ENCODE measurements around the gene RAD51B. TPM values are rescaled to one million over a fixed set of nuclear protein-coding genes. Genes with fewer than 3 reads are reported as not detected.

RAD51B gene
- total and polyA plus RNA-seq, 9 donors, result 21.6 to 70.1 (median 35.1) TPM

DNA sequence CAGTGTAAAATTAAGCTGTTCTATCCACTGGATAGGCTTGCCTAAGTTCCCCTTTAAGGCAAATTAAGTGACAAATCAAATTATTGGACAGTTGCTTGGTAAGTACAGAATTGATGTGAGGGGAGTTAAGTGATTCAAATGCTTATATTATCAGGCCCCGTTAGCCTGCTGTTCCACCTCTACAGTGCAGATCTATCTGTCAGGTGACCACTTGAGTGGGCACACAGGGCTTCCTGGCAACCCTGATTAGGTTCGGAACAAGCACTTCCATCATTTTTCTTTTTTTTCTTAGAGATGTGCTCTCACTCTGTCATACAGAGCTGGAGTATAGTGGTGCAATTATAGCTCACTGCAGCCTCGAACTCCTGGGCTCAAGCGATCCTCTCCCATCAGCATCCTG lies 453.8 kb downstream of the RAD51B start:
- TF ChIP-seq, protein P1, sequence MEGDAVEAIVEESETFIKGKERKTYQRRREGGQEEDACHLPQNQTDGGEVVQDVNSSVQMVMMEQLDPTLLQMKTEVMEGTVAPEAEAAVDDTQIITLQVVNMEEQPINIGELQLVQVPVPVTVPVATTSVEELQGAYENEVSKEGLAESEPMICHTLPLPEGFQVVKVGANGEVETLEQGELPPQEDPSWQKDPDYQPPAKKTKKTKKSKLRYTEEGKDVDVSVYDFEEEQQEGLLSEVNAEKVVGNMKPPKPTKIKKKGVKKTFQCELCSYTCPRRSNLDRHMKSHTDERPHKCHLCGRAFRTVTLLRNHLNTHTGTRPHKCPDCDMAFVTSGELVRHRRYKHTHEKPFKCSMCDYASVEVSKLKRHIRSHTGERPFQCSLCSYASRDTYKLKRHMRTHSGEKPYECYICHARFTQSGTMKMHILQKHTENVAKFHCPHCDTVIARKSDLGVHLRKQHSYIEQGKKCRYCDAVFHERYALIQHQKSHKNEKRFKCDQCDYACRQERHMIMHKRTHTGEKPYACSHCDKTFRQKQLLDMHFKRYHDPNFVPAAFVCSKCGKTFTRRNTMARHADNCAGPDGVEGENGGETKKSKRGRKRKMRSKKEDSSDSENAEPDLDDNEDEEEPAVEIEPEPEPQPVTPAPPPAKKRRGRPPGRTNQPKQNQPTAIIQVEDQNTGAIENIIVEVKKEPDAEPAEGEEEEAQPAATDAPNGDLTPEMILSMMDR (IDR thresholded peaks at IDR 0.05), result no peak
- no peak for TF ChIP-seq EP300 (IDR thresholded peaks at IDR 0.05)
- no peak overlapping the region for H3K27ac ChIP-seq
- DNase-seq, result no peak
- H3K4me3 ChIP-seq, result no peak overlapping the region
- H3K4me1 ChIP-seq (ENCODE audit: insufficient read depth), result peaks cover 3% of the 10 kb centered on the region
- intact Hi-C loops (cut with DNase I), result no loop called here
- no peaks in the 10 kb centered on the region for H3K9me3 ChIP-seq
- WGBS, 3 donors, result 86 to 95% (median 94%) methylated on average over 4 of the region's 4 CpGs
- no peaks in the 10 kb centered on the region for H3K27me3 ChIP-seq
- no peaks in the 10 kb centered on the region for H3K36me3 ChIP-seq

DNA sequence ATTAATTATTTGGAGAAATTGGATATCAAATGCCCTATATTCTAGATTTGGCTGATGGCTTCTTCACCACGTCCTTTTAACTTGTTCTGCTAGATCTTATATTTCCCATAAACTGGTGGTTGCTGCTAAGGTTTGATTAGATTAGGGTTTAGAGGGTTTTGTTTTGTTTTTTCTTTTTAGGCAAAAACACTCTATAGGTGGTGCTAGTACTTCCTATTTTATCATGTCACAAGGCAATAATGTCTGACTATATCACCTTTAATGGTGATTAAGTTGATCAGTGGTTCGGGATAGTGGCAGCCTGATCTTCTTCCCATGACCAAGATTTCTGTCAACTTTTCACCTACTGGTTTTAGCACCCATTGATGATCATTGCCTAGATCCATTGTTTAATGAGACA lies 455.1 kb downstream of the RAD51B start:
- Histone ChIP-seq H3K36me3 (no peaks in the 10 kb centered on the region), H3K4me3 (no peak overlapping the region), H3K9me3 (no peaks in the 10 kb centered on the region), H3K27ac (no peak overlapping the region), H3K27me3 (no peaks in the 10 kb centered on the region), H3K4me1 (ENCODE audit: insufficient read depth) (peaks cover 6% of the 10 kb centered on the region)
- DNase-seq, result no peak
- 91 to 95% (median 93%) methylated on average over 2 of the region's 2 CpGs for WGBS, 3 donors
- TF ChIP-seq, protein P1 (IDR thresholded peaks at IDR 0.05), result no peak
- TF ChIP-seq EP300 (IDR thresholded peaks at IDR 0.05) (no peak), POLR2A (IDR thresholded peaks at IDR 0.05) (no peak)
- intact Hi-C loops (cut with DNase I), result no loop called here

DNA sequence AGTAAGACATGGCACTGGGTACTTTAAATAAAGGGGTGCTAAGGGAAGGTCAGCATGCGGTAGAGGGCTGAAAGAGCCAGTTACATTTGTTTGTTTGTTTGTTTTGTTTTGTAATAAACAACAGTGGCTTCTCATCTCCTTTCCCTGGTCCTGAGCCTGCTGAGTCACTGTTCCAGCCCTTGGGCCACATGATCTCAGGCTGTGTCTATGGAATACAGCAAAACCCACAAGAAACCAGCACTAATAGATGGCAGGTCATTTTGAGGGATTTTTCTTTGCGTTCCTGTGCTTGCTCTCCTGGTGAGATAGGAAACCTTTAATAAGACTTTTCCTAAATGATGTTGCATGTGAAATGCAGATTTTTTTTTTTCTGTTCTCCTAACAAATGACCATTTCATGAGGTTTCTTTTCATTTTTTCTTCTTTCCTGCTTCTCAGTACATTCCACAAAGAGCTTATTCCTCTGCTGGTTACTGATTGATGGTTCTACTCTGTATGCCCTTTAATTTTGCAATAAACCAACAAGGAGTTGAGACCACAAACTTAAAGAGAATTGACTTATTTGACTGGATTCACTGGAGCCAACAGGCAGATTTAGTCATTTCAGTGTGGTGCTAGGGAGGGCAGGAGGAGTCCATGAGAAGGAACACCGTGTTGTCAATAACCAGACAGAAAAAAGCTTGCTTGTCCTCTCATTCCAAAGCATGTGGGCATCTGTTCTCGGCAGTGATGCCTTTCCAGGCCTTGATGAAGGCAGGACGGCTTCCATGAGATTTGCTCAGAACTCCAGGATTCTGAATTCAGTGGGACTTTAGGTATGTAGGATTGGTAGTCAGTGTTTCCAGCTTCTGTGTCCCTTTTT lies 459.2 kb downstream of the RAD51B start:
- H3K27ac ChIP-seq, result no peak overlapping the region
- H3K9me3 ChIP-seq, result no peaks in the 10 kb centered on the region
- 85 to 96% (median 94%) methylated on average over 5 of the region's 5 CpGs for WGBS, 3 donors
- no peak overlapping the region for H3K4me3 ChIP-seq
- DNase-seq, result peak in 1 of 5 donors; percentile 45
- H3K27me3 ChIP-seq, result no peaks in the 10 kb centered on the region
- no peak for TF ChIP-seq POLR2A (IDR thresholded peaks at IDR 0.05)
- TF ChIP-seq EP300 (IDR thresholded peaks at IDR 0.05), result no peak
- TF ChIP-seq, protein P1 (IDR thresholded peaks at IDR 0.05), result no peak
- no peaks in the 10 kb centered on the region for H3K36me3 ChIP-seq
- intact Hi-C loops (cut with DNase I), result no loop called here
- H3K4me1 ChIP-seq (ENCODE audit: insufficient read depth), result peaks cover 9% of the 10 kb centered on the region

DNA sequence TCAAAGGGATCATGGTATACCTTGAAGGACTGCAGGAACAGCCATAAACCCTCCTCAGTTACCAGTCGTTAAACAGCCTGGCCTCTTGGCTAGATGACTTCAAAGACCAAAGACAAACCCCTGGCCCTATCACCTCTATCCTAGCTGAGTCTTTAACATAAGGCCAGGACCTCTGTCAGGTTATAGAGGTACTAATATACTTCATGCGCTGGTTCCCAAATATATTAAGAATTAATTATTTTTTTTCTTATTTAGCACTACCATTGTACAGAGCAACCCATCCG lies 459.8 kb downstream of the RAD51B start:
- WGBS, 3 donors, result 91 to 94% (median 92%) methylated on average over 3 of the region's 3 CpGs
- H3K27ac ChIP-seq, result no peak overlapping the region
- intact Hi-C loops (cut with DNase I), result no loop called here

DNA sequence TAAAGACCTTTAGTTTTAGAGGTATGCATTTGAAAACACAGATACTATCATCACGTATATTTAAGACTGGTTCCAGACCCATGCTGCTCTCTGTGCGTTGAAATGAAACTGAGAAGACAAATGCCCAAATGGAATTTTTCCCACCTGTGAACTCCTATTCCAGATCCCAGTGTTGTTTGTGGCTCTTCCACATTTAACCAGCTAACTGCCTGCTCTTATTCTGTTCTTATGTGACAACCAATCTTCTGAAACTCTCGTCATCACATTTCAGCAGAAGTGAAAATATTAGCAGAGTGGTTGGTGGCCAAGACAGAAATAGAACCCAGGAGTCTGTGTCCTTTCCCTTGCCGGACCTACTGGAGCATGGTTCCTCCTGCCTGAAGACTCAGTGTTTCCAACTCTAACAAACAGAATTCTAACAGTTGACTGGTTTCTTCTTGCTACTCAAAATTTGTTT lies 460.2 kb downstream of the RAD51B start:
- DNase-seq, result no peak
- H3K4me3 ChIP-seq, result no peak overlapping the region
- no peaks in the 10 kb centered on the region for H3K27me3 ChIP-seq
- H3K4me1 ChIP-seq (ENCODE audit: insufficient read depth), result peaks cover 11% of the 10 kb centered on the region
- H3K36me3 ChIP-seq, result no peaks in the 10 kb centered on the region
- no peaks in the 10 kb centered on the region for H3K9me3 ChIP-seq
- no peak overlapping the region for H3K27ac ChIP-seq
- TF ChIP-seq EP300 (IDR thresholded peaks at IDR 0.05) (no peak), POLR2A (IDR thresholded peaks at IDR 0.05) (no peak)
- TF ChIP-seq, protein P1 (IDR thresholded peaks at IDR 0.05), result no peak
- WGBS, 3 donors, result 87 to 97% (median 92%) methylated on average over 4 of the region's 4 CpGs
- intact Hi-C loops (cut with DNase I), result no loop called here

More for the DNA sequence above, 459.8 kb downstream of the RAD51B start:
- Histone ChIP-seq H3K4me1 (ENCODE audit: insufficient read depth) (peaks cover 9% of the 10 kb centered on the region), H3K4me3 (no peak overlapping the region), H3K36me3 (no peaks in the 10 kb centered on the region), H3K27me3 (no peaks in the 10 kb centered on the region), H3K9me3 (no peaks in the 10 kb centered on the region)
- no peak for TF ChIP-seq EP300 (IDR thresholded peaks at IDR 0.05)
- no peak for TF ChIP-seq POLR2A (IDR thresholded peaks at IDR 0.05)
- DNase-seq, result no peak

All from ovary (tissue), 9 donors.